Measurements from ENCODE around the gene PCDHGB1. TPM values are rescaled to one million over a fixed set of nuclear protein-coding genes. Genes with fewer than 3 reads are reported as not detected.
"Not testable (repeated sequence)": the region's sequence is repeated elsewhere in the genome, so short reads cannot be mapped to it uniquely, and the experiment has no call there.

PCDHGB1 gene
- total RNA-seq, 1 donor from 2014 or later, result 3.7 TPM

- DNase-seq, result not testable (repeated sequence)
These were observed 3.9 kb upstream of the PCDHGB1 start for GRCh38 chr5:141346017-141346416.

DNA sequence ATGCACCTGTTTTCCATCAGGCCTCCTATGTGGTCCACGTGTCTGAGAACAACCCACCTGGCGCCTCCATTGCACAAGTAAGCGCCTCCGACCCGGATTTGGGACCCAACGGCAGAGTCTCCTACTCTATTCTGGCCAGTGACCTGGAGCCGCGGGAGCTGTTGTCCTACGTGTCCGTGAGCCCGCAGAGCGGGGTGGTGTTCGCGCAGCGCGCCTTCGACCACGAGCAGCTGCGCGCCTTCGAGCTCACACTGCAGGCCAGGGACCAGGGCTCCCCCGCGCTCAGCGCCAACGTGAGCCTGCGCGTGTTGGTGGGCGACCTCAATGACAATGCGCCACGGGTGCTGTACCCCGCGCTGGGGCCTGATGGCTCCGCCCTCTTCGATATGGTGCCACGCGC is 1.7 kb downstream of the PCDHGB1 start:
- DNase-seq, result no peak

DNA sequence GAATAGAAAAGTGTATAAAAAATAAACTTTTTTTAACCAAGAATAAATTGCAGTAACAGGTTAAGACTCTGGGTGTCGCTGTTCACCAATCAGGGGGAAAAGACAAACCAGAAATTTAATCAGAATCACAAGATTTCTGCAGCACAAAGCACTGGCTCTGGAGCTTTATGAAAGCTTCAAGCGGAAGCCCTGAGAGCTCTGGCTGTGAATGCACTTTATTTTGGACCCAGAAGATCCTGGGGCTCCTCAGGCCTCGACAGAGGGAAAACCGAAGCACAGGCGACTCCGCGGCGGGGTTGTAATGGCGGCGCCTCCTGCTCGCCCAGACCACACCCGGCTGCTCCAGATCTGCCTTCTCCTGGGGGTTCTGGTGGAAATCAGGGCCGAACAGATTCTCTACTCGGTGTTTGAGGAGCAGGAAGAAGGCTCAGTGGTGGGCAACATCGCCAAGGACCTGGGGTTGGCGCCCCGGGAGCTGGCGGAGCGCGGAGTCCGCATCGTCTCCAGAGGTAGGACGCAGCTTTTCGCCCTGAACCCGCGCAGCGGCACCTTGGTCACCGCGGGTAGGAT is 5.1 kb downstream of the PCDHGB1 start, which contains the start of gene PCDHGA4:
Gene PCDHGA4 (plus strand): TSS at position 122 of the 570 bp plus-strand sequence. CDS start 87 bp downstream, at position 209.
- DNase-seq, result peak; percentile 3

GRCh38 chr5:141355641-141356040 is 5.7 kb downstream of the PCDHGB1 start:
- DNase-seq, result no peak

GRCh38 chr5:141356133-141356532 is 6.2 kb downstream of the PCDHGB1 start:
- DNase-seq, result no peak

- no peak for DNase-seq
These were observed 7.1 kb downstream of the PCDHGB1 start for GRCh38 chr5:141356950-141357349.

GRCh38 chr5:141359790-141360426 is 10.0 kb downstream of the PCDHGB1 start, which contains the start of gene PCDHGB2:
Gene PCDHGB2, plus strand, starts transcription at chr5:141359994. Its CDS starts 142 bp downstream, at chr5:141360136.
- DNase-seq, result peak; percentile 19

- no peak for DNase-seq
These were observed 10.8 kb downstream of the PCDHGB1 start for GRCh38 chr5:141360685-141361084.

GRCh38 chr5:141362719-141363118 is 12.8 kb downstream of the PCDHGB1 start:
- DNase-seq, result no peak

DNA sequence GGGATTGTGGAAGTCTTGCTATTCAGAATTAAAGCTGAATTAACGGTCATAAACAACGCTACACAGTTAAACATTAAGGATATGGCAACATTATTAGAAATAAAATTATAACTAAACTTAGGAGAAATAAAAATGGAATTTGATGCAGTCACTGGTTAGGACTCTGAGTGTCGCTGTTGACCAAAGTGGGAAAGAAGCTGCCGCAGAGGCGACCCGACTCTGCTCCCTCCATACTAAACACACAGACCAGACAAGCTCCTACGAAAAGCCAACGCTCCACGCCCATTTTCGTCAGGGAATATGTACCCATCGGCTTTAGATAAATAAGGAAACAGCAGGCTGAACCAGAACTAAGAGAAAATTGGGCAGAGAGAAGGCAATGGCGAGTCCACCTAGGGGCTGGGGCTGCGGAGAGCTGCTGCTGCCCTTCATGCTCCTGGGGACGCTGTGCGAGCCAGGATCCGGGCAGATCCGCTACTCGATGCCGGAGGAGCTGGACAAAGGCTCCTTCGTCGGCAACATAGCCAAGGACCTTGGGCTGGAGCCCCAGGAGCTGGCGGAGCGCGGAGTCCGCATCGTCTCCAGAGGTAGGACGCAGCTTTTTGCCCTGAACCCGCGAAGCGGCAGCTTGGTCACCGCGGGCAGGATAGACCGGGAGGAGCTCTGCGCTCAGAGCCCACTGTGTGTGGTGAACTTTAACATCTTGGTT is 14.2 kb downstream of the PCDHGB1 start, which contains the start of gene PCDHGA5:
Gene PCDHGA5 (plus strand): TSS at position 211 of the 709 bp plus-strand sequence. CDS start 169 bp downstream, at position 380.
- peak; percentile 8 for DNase-seq

DNA sequence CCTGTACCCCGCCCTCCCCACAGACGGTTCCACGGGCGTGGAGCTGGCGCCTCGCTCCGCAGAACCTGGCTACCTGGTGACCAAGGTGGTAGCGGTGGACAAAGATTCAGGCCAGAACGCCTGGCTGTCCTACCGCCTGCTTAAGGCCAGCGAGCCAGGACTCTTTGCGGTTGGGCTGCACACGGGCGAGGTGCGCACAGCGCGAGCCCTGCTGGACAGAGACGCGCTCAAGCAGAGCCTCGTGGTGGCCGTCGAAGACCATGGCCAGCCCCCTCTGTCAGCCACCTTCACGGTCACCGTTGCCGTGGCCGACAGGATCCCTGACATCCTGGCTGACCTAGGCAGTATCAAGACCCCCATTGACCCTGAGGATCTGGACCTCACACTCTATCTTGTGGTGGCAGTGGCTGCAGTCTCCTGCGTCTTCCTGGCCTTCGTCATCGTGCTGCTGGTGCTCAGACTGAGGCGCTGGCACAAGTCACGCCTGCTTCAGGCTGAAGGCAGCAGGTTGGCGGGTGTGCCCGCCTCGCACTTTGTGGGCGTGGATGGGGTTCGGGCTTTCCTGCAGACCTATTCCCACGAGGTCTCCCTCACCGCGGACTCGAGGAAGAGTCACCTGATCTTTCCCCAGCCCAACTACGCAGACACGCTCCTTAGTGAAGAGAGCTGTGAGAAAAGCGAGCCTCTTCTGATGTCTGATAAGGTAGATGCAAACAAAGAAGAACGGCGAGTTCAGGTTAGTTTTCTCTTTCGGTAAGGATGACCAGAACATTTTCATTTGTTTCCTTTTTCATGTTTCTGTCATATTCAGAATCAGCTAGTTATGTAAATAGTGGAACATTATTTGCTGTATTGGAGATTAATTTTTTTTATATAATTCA is 16.4 kb downstream of the PCDHGB1 start:
- DNase-seq, result no peak

DNA sequence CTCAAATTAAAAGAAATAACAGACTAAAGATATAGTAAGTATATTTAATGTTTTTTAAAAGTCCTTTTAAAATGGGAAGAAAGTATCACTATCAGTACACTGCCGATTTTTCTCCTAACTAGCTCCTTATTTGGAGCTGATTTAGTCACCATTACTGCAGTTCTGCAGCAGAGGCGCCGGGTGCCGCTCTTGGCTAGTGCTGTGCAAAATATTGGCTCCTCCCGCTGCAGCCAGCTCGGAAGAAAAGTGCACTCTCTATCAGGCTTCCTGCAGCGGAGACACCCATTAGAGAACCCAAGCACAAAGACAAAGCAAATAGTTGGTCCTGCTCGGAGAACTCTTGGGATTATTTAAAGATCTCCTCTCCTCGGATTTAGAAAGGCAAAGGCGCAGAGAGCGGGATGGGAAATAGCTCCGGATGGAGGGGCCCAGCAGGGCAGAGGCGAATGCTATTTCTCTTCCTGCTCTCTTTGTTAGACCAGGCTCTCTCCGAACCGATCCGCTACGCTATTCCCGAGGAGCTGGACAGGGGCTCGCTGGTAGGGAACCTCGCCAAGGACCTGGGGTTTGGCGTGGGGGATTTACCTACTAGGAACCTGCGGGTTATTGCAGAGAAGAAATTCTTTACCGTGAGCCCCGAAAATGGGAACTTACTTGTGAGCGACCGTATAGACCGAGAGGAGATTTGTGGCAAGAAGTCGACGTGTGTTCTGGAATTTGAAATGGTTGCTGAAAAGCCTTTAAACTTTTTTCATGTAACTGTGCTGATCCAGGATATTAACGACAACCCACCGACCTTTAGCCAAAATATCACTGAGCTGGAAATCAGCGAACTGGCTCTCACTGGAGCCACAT is 20.3 kb downstream of the PCDHGB1 start, which contains the start of gene PCDHGB3:
Gene PCDHGB3 (plus strand): TSS at position 249 of the 855 bp plus-strand sequence. CDS start 153 bp downstream, at position 402.
- peak; percentile 2 for DNase-seq

GRCh38 chr5:141371572-141372475 is 21.9 kb downstream of the PCDHGB1 start:
- no peak for DNase-seq

GRCh38 chr5:141373673-141374317 is 23.9 kb downstream of the PCDHGB1 start, which contains the start of gene PCDHGA6:
Gene PCDHGA6, plus strand, starts transcription at chr5:141373891. Its CDS starts 193 bp downstream, at chr5:141374084.
- DNase-seq, result peak; percentile 6

GRCh38 chr5:141374627-141375026 is 24.7 kb downstream of the PCDHGB1 start:
- DNase-seq, result no peak

- DNase-seq, result not testable (repeated sequence)
These were observed 25.7 kb downstream of the PCDHGB1 start for GRCh38 chr5:141375444-141376155.

DNA sequence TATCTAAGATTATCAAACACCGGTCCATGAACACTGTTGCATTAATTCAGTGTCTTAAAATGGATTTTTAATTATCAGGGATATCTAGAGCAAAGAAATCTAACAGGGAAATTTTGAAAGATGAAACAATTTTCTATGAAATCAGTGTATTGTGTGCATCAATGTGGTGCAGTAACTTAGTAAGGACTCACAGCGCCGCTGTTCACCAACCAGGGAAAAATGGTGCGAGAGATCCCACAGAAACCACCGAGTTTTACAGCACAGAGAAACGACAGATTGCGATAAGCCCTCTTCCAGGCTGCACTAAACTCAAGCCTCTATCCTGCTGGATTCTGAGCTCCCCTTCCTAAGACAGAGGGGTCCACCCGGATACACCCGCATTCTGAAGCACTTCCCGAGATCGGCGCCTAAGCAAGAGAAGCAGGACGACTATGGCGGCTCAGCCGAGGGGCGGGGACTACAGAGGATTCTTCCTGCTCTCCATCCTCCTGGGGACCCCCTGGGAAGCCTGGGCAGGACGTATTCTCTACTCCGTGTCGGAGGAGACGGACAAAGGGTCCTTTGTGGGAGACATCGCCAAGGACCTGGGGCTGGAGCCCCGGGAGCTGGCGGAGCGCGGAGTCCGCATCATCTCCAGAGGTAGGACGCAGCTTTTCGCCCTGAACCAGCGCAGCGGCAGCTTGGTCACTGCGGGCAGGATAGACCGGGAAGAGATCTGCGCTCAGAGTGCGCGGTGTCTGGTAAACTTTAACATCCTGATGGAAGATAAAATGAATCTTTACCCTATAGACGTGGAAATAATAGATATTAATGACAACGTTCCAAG is 32.8 kb downstream of the PCDHGB1 start, which contains the start of gene PCDHGA7:
Gene PCDHGA7 (plus strand): TSS at position 274 of the 826 bp plus-strand sequence. CDS start 158 bp downstream, at position 432.
- DNase-seq, result peak; percentile 2

Data from tongue (tissue), 2 donors.